Ammon's horn (tissue), 1 donor: ENCODE measurements around the gene RFX7.
"Not testable (repeated sequence)": the region's sequence is repeated elsewhere in the genome, so short reads cannot be mapped to it uniquely, and the experiment has no call there.

Experiments
- DNase-seq: peaks from one replicate; pipeline ENCODE4 v3.0.0-alpha.2; 2016; ENCODE audit warnings: low spot score

The RFX7 gene

DNA sequence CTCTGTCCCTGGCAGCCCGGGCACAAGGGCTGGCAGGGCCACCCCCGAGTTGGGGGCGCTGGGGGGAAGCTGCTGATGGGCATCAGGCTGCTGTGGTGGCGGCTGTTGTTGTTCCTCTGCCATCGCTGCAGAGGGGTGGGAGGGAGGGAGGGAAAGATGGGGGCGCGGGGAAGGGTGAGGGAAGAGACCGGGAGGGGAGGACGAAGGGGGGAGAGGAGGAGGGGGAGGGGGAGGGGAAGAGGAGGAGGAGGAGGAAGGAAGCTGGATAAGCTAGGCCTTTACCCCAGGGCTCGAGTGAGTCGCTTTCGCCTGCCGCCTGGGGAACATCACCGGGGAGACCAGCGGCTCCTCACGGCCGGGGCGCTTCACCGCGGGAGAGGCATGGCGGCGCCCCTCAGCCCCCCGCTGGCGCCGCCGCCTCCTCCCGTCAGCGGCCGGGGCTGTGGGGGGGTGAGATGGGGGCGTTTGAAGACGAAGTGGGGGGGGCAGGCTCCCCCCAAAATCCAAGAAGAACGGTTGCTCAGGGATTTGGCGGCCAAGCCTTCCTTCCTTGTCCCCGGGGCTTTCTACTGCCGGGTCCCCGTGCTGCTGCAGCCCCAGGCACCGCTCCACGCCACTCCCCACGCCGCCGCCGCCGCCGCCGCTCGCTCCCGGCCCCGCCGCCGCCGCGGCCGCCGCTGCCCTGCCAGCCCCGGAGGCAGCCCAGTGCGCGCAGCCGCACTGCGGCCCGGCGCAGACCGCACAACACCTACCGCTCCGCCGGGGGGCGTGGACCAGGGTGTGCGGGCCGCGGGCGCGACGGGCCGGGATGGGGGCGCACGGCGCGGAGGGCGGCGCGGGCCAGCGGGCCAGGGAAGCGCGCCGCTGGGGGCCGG is at the start of gene RFX7:
Gene RFX7 (minus strand): TSS at position 717 of the 875 bp plus-strand sequence. CDS start 594 bp downstream, at position 123.
- peak; percentile 79 for DNase-seq

DNA sequence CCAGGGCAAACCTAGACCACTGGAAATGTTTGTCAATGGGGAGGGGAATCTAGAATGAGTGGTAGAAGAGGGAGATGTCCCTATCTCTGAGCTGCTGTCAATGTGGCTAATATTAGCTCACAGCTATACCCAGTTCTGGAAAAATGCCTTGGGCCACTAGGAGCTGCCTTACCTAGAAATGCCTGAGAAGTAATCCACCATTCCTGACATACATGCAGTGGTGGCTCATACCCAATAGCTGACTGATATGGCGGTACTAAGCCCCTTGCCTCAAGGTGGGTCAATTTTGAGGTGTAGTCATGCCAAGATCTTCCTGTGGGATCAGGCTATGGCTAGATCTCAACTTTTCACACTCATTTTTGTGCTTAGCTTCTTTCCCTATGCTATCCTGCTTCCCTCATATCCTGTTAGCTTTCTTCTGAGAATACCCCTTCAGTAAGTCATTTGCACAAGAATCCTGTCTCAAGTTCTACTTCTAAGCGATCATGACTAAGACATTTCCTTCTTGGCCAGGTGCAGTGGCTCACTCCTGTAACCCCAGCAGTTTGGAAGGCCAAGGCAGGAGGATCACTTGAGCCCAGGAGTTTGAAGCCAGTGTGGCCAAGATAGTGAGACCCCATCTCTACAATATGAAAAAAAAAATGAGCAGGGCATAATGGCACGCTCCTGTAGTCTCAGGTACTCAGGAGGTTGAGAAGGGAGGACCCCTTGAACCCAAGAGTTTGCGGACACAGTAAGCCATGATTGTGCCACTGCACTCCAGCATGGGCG is 49.1 kb upstream of the RFX7 start:
- no peak for DNase-seq

DNA sequence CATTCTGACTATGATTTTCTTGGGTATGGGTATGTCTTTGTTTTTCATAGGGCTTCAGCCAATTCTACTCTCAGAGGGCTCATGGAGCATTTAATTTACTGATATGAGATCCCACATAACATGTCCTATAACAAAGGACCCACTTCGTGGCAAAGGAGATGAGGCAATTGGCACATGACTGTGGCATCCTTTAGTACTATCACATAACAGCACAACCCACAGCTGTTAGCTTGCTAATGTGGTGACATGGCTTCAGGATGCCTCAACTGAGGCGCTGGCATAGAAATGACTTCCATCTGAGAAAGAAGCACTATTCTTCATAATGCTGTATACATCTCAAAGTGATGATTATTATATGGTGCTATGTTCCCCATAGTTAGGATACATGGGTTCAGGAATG is 48.1 kb upstream of the RFX7 start:
- DNase-seq, result no peak

DNA sequence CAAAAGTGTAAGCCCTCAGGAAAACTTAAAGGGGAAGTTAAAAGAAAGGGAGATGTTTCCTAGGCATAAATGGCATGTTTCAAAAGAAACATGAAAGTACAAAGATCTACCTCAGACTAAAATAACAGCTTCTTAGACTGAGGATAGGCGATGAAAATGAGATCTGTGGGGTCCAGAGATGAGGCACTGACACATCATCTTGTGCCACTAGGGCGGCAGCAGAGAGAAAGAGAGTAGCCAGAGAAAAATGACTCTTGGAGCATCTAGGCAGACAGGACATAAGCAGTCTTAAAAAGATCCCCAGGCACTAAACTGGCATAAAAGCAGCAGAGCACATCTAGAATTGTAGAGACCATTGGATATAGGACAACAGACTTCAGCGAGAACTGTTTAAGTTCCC is 42.5 kb upstream of the RFX7 start:
- no peak for DNase-seq

DNA sequence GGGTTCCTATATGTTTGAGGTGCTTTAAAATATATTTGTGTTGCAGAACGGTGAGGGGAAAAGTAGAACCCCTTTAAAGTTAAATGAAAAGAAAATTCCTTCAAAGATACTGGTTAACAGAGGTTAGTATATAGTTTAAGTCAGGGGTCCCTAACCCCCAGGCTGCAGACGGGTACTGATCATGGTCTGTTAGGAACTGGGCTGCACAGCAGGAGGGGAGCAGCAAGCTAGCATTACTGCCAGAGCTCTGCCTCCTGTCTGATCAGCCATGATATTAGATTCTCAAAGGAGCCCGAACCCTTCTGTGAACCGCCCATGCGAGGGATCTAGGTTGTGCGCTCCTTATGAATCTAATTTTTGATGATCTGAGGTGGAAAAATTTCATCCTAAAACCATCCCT is 37.5 kb upstream of the RFX7 start:
- DNase-seq, result no peak

DNA sequence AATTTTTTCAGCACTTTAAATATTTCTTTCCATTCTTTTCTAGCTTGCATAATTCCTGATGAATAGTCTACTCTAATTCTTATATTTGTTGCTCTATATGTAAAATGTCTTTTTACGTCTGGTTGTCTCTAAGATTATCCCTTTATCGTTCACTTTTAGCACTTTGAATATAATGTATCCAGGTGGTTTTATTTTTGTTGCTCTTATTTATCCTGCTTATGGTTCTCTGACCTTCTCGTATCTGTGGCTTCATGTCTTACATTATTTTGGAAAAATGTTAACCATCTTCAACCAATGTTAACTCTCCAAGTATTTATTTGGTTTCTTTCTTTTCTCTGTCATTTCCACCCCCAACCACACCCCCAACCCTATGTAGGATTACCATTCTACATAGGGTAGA is 30.0 kb upstream of the RFX7 start:
- no peak for DNase-seq

DNA sequence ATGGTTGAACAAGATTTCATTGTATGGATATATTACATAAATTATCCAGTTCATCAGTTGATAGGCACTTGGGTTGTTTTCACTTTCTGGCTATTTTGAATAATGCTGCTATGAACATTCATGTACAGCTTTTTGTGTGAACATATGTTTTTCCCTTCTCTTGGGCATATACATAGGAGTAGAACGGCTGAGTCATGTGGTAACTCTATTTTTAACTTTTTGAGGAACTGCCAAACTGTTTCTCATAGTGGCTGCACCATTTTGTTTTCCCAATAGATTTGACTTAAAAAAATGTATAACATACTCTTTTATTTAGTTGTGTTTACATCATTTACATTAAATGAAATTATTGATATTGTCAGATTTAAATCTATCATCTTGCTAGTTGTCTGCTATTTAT is 28.8 kb upstream of the RFX7 start:
- DNase-seq, result no peak

DNA sequence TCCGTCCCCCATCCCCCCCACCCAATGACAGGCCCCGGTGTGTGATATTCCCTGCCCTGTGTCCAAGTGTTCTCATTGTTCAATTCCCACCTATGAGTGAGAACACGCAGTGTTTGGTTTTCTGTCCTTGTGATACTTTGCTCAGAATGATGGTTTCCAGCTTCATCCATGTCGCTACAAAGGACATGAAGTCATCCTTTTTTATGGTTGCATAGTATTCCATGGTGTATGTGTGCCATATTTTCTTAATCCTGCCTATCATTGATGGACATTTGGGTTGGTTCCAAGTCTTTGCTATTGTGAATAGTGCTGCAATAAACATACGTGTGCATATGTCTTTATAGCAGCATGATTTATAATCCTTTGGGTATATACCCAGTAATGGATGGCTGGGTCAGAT is 22.8 kb upstream of the RFX7 start:
- not testable (repeated sequence) for DNase-seq

DNA sequence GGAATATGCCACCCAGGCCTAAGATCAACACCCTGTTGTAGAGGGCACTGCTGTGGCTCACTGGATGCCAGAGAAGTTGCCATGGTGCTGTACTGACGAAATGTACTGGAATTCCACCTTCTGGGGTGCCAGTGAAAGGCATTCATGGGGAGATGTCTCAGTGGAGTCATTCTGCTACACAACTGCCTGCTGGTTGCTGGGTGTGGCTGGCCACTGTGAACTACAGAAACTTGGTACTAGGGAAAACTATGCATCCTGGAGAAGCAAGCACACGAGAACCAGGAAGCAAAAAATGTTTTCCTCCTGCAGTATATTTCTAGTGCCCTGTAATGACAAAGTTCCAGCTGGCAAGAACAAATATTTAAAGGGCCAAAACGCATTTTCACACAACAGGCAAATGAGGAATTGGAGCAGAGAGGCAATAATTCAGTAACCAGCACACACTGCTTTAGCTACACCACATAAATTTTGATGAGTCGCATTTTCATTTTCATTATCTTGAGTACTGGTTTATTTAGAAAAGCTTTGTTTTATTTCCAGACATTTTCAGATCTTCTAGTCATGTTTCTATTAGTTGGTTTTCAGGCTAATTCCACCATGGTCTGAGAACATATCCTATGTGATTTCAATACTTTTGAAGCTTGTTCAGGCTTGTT is 18.3 kb upstream of the RFX7 start:
- DNase-seq, result no peak

DNA sequence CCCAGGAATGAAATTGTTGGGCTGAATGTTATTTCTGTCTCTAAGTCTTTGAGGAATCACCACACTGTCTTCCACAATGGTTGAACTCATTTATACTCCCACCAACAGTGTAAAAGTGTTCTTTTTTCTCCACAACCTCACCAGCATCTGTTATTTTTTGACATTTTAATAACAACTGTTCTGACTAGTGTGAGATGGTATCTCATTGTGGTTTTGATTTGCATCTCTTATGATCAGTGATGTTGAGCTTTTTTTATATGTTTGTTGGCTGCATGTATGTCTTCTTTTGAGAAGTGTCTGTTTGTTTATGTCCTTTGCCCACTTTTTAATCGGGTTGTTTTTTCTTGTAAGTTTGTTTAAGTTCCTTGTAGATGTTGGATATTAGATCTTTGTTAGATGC is 13.6 kb upstream of the RFX7 start:
- DNase-seq, result not testable (repeated sequence)

DNA sequence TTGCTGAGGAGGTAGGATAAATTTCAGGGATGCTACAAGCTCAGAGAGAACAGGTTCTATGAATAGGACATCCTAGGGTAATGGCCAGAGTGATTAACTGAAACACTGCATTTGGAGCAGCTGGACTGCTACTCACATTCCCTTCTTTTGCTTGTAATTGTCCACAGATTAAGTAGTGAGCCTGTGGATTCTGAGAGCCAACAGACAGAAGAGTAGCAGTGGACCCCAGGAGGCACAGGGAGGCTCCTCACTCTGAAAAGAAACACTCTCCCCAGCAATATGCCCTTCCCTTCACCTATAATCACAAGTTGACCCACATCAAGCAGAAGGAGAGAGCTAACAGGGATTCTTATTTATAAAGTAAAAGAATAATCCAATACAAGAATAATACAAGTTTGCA is 10.6 kb upstream of the RFX7 start:
- no peak for DNase-seq

DNA sequence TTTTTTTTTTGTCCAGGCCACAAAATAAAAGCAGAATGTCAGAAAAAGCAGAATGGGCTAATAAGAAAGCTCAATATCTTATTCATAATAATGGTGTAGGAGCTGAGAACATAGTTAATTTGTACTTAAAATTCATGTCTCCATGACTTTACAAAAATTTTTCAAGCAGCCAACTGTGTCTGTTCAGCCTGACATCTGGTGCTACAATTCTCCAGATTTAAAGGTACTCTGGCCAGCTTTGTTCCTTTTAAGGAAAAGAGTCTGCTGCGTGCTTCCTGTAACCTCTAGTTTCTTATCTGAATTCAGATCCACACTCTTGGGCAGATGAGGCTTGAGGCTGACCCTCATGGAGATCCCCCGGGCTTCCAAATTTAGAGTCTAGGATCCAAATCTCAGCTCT is 8.7 kb upstream of the RFX7 start:
- peak; percentile 18 for DNase-seq

DNA sequence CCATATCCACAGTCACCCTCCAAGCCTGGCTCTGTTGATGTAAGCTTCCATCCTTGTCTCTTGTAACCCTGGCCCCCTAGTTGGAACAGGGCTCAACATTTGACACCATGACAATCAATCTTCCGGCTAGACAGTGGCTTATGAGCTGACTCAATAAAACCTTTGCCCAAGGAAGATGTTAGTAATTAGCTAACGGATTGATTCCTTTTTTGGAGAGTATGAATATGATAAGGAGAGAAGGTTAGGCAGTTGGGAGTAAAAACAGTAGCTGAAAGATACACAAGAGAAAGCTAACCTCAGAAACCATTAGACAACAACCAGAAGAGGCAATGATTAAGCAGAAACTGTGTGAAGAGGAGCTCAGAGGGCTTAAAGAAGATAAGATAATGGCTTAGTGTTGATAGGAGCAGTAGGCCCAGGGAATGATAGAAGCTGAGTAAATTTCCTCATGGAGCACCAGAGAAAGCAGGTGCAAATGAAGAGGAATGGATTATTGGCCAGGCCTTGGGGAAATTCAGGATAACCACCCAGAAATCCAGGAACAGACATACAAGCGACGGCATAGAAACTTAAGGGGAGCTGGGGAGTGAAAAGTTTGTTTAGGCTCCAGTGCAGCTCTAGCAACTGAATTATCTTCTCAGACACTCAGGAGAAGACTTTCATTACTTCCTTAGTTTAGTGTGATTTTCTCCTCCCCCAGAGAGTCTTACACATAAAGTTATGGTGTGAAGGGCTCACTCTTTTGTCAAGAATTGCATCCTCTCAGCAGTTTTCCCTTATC is 7.8 kb upstream of the RFX7 start:
- no peak for DNase-seq

DNA sequence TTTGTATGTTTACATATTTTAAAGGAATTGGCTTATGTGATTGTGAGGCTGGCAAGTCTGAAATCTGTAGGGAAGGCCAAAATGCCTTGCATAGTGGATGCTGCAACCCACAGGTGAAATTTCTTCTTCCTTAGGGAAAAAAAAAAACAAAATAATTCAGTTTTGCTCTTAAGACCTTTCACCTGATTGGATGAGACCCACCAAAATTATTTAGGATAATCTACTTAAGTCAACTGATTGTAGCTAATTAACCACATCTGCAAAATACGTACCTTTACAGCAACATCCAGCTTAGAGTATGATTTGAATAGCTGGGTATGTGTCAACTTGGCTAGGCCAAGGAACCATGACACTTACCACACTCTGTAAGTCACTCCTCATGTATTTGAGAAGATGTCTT is 6.9 kb upstream of the RFX7 start:
- DNase-seq, result no peak

DNA sequence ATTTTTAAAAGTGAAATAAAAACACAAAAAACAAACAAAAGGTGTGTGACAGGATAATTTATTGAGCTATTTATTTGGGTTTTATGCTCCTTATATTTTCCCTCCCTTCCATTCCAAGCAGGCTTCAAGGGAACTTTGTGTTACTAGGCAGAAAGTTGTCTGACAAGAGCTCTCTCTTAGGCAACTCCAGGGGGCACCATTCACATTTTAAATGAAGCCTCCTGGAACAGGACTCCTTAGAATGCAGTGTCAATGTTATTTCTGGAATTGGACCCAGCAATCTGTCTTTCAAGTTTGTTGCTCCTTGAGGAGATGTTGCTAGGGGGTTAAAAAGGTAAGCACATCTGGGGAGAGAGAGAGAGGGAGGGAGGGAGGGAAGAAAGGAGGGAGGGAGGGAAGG is 5.4 kb upstream of the RFX7 start:
- DNase-seq, result peak; percentile 21

DNA sequence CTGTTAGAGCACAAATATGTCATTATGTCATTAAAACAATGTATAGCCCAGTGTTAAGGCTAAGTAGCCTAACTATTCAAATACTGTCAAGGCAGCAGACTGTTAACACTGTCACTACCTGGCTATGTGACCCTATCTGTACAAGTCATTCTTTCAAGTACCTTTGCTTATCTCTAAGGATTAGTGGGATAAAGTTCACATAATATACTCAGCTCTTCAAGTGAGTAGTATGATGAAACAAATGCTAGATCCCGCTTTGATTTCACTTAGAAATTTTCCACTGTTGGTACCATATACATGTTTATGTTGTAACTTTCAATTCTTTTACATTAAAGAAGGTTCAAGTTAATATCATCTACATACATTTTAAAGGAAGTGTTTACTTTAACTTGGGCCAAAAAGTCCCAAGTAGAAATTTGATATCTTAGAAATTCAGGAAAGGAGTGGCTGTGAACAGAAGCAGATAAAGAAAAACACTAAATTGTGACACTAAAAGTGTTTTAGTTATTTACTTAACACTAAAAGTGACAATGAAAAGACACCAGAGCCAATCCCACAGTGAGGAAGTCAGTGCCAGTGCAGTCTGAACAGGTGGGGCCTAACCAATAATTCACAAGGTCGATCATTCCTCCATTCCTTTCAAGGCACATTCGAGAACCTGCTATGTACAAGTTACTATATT is 4.8 kb upstream of the RFX7 start:
- DNase-seq, result no peak

DNA sequence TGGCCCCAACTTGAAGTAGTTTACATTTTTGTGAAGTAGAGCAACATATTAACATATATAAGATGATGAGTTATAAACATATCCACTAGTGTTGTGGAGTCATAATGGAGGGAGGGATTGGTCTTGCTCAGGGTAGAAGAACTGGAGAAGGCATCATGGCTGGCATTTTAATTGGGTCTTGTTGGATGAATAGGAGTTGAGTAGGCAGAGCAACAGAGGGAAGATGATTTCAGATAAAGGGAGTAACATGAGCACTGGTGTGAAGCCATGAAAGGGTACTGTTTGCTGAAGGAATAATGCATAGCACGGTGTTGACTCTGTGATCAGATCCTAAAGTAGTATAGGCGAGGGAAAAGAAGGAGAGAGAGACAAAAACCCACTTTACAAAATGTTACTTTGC is 3.6 kb upstream of the RFX7 start:
- DNase-seq, result no peak

DNA sequence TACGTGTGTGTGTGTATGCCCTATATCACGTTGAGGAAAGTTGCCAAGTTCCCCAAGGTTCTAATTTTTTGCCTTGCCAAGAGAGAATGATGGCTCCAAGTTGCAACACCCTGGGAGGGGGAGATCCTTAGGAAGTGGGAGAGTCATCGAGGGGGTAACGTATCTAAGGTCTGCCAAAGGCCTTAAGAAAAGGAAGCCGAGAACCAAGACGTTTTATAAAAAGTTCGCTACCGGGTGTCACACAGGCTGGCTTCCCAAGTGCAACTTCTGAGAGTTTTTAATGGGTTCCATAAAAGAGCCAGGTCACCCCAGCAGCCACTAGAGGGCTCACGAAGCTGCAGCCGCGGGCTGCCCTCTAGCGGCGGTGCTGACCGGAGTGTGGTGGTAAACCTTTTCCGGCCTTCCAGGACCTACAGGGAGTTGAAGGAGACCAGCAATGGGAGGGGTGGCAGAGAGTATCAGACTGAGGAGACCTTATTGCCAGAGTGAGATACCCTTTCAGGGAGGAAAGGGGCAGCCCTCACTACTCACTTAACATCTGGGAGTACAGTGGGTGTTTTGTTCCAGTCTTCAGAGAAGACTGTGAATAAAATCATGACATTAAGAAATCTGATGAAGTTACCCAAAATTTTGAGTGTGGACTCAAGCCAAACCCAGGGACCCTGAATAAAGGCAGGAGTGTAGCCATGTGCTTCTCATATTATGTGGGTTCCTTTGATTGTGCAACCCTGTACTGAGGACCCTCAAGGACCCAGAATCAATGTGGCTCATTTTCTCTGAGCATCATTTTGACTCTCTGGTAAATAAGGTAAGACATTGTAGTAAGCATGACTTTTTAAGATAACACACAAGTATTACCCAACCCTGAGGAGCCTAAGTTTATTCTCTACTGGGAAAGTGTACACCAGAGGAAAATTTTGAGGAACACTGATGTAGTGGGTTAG is 2.5 kb upstream of the RFX7 start:
- peak; percentile 85 for DNase-seq

DNA sequence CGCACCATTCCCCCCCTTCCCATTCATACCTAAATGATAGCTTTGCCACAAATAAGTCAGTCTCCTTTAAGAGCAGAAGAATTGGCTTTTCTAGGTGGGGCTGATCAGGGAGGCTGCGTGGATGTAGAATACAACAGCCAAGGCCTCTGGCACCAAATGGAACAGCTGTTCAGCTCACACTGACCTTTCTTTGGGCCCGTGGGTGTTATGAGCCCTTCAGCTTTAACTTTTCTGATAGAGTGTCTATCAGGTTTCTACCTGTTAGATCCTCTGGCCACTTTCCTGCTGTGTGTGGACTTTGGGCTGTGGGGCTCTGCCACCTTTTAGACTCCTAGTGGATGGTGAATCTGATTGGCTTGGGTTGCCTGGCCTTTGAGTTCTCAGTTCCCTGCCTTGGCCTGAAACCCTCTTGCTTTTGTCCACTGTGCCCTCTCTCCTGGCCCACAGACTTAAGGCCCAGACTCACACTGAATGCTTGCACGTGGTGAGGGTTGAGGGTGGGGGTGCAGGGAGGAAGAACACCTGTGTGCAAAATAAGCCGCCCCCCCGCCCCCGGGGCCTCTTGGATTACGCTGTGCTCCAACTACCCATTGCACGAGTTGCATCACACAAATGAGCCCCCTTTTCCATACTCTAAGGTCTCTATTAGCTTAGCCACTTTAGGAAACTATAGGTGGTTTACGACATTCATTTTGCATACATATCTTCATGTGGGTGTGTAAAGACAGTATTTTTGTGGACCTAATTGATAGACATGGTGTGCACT is 1.3 kb upstream of the RFX7 start:
- no peak for DNase-seq
